Measurements from ENCODE around the gene SNRNP25. TPM values are rescaled to one million over a fixed set of nuclear protein-coding genes. Genes with fewer than 3 reads are reported as not detected.

Gene SNRNP25
- total and polyA plus RNA-seq, 9 donors: 12.8 to 35.7 (median 26.9) TPM

DNA sequence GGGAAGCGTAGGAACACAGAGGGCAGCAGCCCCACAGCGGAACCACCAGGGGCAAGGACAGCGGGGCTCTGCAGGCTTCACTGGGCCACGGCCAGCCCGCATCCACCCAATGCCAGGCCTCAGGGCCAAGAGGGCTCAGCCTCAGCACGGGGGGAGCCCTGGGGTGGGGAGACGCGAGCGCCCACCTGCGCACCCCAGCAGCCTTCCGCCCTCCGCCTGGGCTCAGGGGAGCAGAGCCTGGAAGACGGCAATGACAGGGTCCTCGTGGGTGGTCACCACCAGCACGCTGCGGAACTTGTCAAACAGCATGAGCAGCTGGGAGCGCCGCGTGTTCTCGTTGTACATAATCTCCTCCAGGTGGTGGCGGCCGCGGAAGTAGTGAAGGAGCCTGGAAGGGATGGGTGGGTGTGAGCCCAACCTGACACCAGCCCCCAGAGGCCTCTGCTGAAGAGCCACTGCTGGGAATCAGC lies 32.9 kb downstream of the SNRNP25 start:
- H3K4me1 ChIP-seq (ENCODE audit: insufficient read depth): peaks cover 16% of the 10 kb centered on the region
- peak in 1 of 5 donors; percentile 25 for DNase-seq
- intact Hi-C loops (cut with DNase I): no loop called here

DNA sequence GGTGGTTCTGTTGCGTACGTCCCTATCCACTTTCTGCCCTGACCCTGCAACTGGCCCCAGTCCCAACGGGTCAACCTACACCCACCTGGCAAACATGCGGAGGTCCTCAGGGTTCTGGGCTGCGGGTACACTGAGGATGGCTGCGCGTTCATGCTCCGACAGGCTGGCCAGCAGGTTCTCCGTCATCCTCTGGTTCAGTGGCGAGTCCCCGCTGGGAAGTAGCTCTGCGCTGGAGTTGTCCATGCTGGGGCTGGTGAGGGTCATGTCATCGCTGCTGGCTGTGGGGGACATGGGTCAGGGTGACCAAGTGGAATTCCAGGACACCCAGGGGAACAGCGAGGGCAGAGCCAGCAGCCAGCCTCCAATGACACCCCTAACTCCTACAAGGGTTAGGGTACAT lies 35.0 kb downstream of the SNRNP25 start:
- Histone ChIP-seq H3K27me3 (no peaks in the 10 kb centered on the region), H3K4me3 (no peak overlapping the region), H3K27ac (no peak overlapping the region), H3K36me3 (no peaks in the 10 kb centered on the region), H3K4me1 (ENCODE audit: insufficient read depth) (peaks cover 16% of the 10 kb centered on the region), H3K9me3 (no peaks in the 10 kb centered on the region)
- intact Hi-C loops (cut with DNase I): no loop called here
- DNase-seq: no peak
- TF ChIP-seq, protein P1, sequence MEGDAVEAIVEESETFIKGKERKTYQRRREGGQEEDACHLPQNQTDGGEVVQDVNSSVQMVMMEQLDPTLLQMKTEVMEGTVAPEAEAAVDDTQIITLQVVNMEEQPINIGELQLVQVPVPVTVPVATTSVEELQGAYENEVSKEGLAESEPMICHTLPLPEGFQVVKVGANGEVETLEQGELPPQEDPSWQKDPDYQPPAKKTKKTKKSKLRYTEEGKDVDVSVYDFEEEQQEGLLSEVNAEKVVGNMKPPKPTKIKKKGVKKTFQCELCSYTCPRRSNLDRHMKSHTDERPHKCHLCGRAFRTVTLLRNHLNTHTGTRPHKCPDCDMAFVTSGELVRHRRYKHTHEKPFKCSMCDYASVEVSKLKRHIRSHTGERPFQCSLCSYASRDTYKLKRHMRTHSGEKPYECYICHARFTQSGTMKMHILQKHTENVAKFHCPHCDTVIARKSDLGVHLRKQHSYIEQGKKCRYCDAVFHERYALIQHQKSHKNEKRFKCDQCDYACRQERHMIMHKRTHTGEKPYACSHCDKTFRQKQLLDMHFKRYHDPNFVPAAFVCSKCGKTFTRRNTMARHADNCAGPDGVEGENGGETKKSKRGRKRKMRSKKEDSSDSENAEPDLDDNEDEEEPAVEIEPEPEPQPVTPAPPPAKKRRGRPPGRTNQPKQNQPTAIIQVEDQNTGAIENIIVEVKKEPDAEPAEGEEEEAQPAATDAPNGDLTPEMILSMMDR (IDR thresholded peaks at IDR 0.05): no peak
- TF ChIP-seq POLR2A (IDR thresholded peaks at IDR 0.05): no peak
- no peak for TF ChIP-seq EP300 (IDR thresholded peaks at IDR 0.05)
- 92 to 95% (median 92%) methylated on average over 14 of the region's 14 CpGs for WGBS, 3 donors

More for the DNA sequence above, 32.9 kb downstream of the SNRNP25 start:
- H3K27ac ChIP-seq: no peak overlapping the region
- H3K36me3 ChIP-seq: no peaks in the 10 kb centered on the region
- no peak overlapping the region for H3K4me3 ChIP-seq
- WGBS, 3 donors: 70 to 75% (median 71%) methylated on average over 20 to 23 of the region's 23 CpGs
- TF ChIP-seq, protein P1 (IDR thresholded peaks at IDR 0.05): no peak
- TF ChIP-seq EP300 (IDR thresholded peaks at IDR 0.05) (no peak), POLR2A (IDR thresholded peaks at IDR 0.05) (no peak)
- H3K9me3 ChIP-seq: no peaks in the 10 kb centered on the region
- no peaks in the 10 kb centered on the region for H3K27me3 ChIP-seq

DNA sequence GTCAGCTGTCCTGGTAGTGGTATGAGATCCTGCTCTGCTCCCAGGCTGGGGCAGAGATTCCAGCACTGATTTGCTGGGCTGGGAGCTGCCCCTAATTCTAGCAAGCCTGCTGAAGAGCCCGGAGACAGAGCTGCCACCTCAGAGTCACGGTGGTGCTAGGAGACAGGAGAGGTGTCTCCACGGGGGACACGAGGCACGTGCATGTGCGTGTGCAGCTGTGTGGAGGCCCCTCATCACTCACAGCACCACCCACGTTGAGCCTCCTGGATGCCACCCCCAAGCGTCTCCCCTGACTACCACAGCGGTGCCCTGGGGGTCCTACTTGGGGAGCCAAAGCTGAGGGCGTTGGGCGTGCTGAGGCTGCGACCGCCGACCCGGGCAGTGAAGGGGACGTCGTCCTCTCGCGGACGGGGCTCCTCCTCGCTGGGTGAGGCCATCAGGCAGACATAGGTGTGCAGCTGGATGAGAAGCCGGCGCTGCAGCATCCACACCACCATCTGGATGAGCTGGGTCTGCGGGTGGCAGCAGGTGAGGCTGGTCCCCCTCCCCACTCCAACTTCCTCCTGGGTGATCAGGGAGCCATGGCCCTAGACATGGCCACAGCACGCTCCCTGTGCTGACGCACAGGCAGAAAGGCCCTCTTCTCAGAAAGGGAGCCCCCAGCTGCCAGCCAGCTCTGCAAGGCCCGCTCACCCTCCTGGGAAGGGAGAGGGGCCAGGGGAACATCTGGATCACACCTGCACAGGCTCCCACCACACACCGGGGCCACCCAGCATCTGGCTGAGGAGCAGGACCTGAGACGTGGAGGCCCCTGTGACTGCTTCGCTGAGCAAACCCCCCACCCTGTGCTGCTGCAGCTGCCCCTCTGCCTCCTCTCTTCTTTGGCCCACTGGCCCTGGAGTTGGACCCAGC lies 36.0 kb downstream of the SNRNP25 start:
- peaks cover 8% of the 10 kb centered on the region for H3K4me1 ChIP-seq (ENCODE audit: insufficient read depth)
- no peaks in the 10 kb centered on the region for H3K27me3 ChIP-seq
- TF ChIP-seq EP300 (IDR thresholded peaks at IDR 0.05) (no peak), POLR2A (IDR thresholded peaks at IDR 0.05) (no peak)
- TF ChIP-seq, protein P1 (IDR thresholded peaks at IDR 0.05): no peak
- no peaks in the 10 kb centered on the region for H3K36me3 ChIP-seq
- DNase-seq: no peak
- H3K27ac ChIP-seq: no peak overlapping the region
- H3K9me3 ChIP-seq: no peaks in the 10 kb centered on the region
- intact Hi-C loops (cut with DNase I): no loop called here
- 78 to 87% (median 84%) methylated on average over 29 to 30 of the region's 30 CpGs for WGBS, 3 donors
- H3K4me3 ChIP-seq: no peak overlapping the region

DNA sequence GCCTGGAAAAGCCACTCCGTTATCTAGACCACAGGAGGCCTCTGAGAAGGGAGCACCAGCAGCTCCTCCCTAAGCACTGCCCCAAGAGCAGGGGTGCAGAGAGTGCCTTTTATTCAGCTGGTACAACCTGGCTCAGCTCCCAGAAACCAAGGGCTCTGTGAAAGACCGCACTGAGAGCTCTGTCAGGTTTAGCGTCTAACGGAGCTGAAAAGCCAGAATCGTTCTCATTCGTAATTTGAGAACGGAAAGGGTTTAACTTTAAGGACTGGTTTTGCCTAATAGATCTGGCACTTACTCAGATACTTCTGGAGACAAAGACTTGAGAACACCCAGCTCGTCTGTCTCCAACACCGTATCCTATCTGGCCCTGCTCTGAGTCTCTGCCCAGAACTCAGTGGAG lies 37.9 kb downstream of the SNRNP25 start:
- peak in 1 of 5 donors; percentile 43 for DNase-seq
- H3K36me3 ChIP-seq: no peaks in the 10 kb centered on the region

More for the DNA sequence above, 37.9 kb downstream of the SNRNP25 start:
- H3K9me3 ChIP-seq: no peaks in the 10 kb centered on the region
- H3K4me1 ChIP-seq (ENCODE audit: insufficient read depth): no peaks in the 10 kb centered on the region
- intact Hi-C loops (cut with DNase I): no loop called here
- H3K27ac ChIP-seq: no peak overlapping the region
- no peak overlapping the region for H3K4me3 ChIP-seq
- TF ChIP-seq, protein P1 (IDR thresholded peaks at IDR 0.05): no peak
- no peak for TF ChIP-seq EP300 (IDR thresholded peaks at IDR 0.05)
- TF ChIP-seq POLR2A (IDR thresholded peaks at IDR 0.05): no peak
- no peaks in the 10 kb centered on the region for H3K27me3 ChIP-seq
- 50 to 61% (median 61%) methylated on average over 9 of the region's 9 CpGs for WGBS, 3 donors
